HG03521 (cell line): ENCODE data around the gene ZCCHC14.
"Not testable (repeated sequence)": the region's sequence is repeated elsewhere in the genome, so short reads cannot be mapped to it uniquely, and the experiment has no call there.

Experiments used
- ATAC-seq: cut with Tn5 transposase; IDR thresholded peaks from one replicate; pipeline ENCODE4 v1.9.1; 2021; ENCODE audit warnings: mild to moderate bottlenecking, moderate library complexity; ENCODE audit not compliant: unreplicated experiment

ZCCHC14 gene

GRCh38 chr16:87388818-87389134, 104.0 kb downstream of the ZCCHC14 start:
- no peak for ATAC-seq

- ATAC-seq: peak; percentile 36
These were observed 104.6 kb downstream of the ZCCHC14 start for GRCh38 chr16:87387942-87388817.

- not testable (repeated sequence) for ATAC-seq
These were observed 108.0 kb downstream of the ZCCHC14 start for GRCh38 chr16:87384875-87385167.

GRCh38 chr16:87384162-87384874, 108.5 kb downstream of the ZCCHC14 start:
- ATAC-seq: peak; percentile 2

- peak; percentile 52 for ATAC-seq
These were observed 109.2 kb downstream of the ZCCHC14 start, which contains the start of gene FBXO31 for GRCh38 chr16:87383505-87384161. TSS of gene FBXO31 (minus strand) at chr16:87383776. CDS start at chr16:87383744, 32 bp downstream.

- ATAC-seq: no peak
These were observed 110.6 kb downstream of the ZCCHC14 start for GRCh38 chr16:87382023-87382785.

- ATAC-seq: no peak
These were observed 111.9 kb downstream of the ZCCHC14 start for GRCh38 chr16:87380881-87381280.

GRCh38 chr16:87380403-87380802, 112.4 kb downstream of the ZCCHC14 start:
- ATAC-seq: no peak

GRCh38 chr16:87379312-87379752, 113.5 kb downstream of the ZCCHC14 start:
- not testable (repeated sequence) for ATAC-seq

GRCh38 chr16:87376660-87377059, 116.2 kb downstream of the ZCCHC14 start:
- no peak for ATAC-seq

- no peak for ATAC-seq
These were observed 117.2 kb downstream of the ZCCHC14 start for GRCh38 chr16:87375426-87376135.

- ATAC-seq: no peak
These were observed 118.5 kb downstream of the ZCCHC14 start for GRCh38 chr16:87374313-87374712.

- no peak for ATAC-seq
These were observed 120.5 kb downstream of the ZCCHC14 start for GRCh38 chr16:87372305-87372704.

- no peak for ATAC-seq
These were observed 121.5 kb downstream of the ZCCHC14 start for GRCh38 chr16:87371261-87371866.

GRCh38 chr16:87369796-87370719, 122.8 kb downstream of the ZCCHC14 start:
- ATAC-seq: no peak

- no peak for ATAC-seq
These were observed 123.6 kb downstream of the ZCCHC14 start for GRCh38 chr16:87369117-87369765.

GRCh38 chr16:87368029-87368770, 124.6 kb downstream of the ZCCHC14 start:
- ATAC-seq: no peak

- ATAC-seq: no peak
These were observed 125.3 kb downstream of the ZCCHC14 start for GRCh38 chr16:87367529-87367928.
